AG20443 (cell line): ENCODE results near the gene FAM76A.
"Not testable (repeated sequence)": the region's sequence is repeated elsewhere in the genome, so short reads cannot be mapped to it uniquely, and the experiment has no call there.

Source experiments
- DNase-seq: peaks from one replicate; pipeline ENCODE4 v3.0.0; 2012; ENCODE audit warnings: low spot score, mixed read lengths

The FAM76A gene

GRCh38 chr1:27725374-27726172 lies at the start of gene FAM76A:
Gene FAM76A, plus strand, starts transcription at chr1:27725961. Its CDS starts 120 bp downstream, at chr1:27726081.
- peak; percentile 99 for DNase-seq

GRCh38 chr1:27676410-27676809 lies 49.4 kb upstream of the FAM76A start:
- DNase-seq: no peak

DNA sequence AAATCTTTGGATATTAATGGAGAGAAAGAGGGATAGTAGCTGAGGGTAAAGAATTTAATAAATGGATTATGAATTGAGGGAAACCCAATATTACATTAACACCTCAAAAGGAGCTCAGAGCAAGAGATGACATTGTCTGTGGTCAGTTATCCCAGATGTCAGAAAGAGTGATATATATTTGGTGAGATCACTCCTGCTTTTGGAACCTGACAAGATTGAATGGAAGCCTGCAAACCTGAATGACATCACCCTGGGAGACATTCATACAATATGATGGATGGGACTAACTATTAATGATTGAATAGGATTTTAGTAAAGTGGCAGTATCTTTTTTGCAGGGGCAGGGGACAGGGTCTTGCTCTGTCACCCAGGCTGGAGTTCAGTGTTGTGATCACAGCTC lies 47.0 kb upstream of the FAM76A start:
- DNase-seq: no peak

- DNase-seq: not testable (repeated sequence)
These were observed 45.5 kb upstream of the FAM76A start for GRCh38 chr1:27680225-27680791.

DNA sequence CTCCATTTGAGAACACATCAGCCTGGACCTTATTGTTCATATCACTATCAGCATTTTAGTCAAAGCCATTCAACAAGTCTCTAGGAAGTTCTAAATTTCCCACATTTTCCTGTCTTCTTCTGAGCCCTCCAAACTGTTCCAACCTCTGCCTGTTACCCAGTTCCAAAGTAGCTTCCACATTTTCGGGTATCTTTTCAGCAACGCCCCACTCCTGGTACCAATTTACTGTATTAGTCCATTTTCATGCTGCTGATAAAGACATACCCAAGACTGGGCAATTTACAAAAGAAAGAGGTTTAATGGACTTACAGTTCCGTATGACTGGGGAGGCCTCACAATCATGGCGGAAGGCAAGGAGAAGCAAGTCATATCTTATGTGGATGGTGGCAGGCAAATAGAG lies 44.2 kb upstream of the FAM76A start:
- not testable (repeated sequence) for DNase-seq

- no peak for DNase-seq
These were observed 43.3 kb upstream of the FAM76A start for GRCh38 chr1:27682351-27682944.

DNA sequence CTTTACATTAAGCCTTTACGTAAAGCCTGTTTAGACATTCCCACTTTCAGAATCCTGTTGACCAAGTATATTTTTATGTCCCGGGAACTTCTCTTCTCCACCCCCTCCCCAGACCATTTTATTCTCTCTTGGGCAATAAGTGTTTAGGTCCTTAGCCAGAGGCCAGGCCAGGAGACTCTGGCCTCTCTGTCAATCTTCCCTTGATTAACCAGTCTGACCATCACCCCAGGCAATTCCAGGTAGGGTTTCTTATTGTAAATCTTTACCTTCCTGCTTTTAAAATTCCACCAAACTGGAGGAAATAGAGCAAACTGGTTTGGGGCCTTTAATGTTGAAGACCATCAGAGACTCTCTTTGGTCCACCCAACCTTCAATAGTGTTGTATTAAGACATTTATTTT lies 41.6 kb upstream of the FAM76A start:
- DNase-seq: no peak

- DNase-seq: no peak
These were observed 39.4 kb upstream of the FAM76A start for GRCh38 chr1:27686223-27686990.

DNA sequence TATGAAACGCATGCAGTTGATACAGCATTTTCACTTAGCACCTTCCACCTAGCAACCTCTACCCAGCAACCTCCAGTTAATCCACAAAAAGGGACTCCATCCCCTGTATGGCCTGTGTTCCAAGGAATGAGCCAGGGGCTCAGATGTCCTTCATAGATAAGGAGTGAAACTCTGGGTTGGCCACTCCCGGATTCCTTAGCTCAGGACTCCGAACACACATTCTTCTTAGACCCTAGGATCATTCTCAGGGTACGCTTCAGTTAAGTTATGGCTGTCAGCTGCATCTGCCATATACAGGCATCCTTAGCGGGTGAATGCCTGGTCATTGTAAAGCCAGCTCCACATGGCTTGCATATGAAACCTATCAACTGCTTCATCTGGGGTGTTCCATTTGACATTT lies 37.9 kb upstream of the FAM76A start:
- no peak for DNase-seq

GRCh38 chr1:27689423-27690173 lies 36.2 kb upstream of the FAM76A start:
- DNase-seq: peak; percentile 81

DNA sequence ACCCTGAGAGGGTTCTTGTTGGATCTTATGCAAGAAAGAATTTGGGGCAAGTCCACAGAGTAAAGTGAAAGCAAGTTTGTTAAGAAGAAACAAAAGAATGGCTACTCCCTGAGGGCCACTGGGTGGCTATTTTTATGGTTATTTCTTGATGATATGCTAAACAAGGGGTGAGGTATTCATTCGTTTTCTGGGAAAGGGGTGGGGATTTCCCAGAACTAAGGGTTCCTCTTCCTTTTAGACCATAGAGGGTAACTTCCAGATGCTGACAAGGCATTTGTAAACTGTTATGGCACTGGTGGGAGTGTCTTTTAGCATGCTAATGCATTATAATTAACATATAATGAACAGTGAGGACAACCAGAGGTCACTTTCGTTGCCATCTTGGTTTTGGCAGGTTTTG lies 35.6 kb upstream of the FAM76A start:
- no peak for DNase-seq

GRCh38 chr1:27696835-27697234 lies 28.9 kb upstream of the FAM76A start:
- DNase-seq: not testable (repeated sequence)

DNA sequence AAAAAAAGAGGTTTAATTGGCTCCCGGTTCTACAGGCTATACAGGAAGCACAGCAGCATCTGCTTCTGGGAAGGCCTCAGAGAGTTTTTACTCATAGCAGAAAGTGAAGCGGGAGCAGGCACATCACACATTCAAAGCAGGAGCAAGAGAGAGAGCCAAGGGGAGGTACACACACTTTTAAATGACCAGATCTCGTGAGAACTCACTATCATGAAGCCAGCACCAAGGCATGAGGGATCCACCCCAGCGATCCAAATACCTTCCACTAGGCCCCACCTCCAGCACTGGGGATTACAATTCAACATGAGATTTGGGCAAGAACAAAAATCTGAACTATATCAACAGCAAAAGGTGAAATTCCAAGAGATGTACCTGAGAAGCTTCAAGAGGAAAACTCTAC lies 20.8 kb upstream of the FAM76A start:
- no peak for DNase-seq

DNA sequence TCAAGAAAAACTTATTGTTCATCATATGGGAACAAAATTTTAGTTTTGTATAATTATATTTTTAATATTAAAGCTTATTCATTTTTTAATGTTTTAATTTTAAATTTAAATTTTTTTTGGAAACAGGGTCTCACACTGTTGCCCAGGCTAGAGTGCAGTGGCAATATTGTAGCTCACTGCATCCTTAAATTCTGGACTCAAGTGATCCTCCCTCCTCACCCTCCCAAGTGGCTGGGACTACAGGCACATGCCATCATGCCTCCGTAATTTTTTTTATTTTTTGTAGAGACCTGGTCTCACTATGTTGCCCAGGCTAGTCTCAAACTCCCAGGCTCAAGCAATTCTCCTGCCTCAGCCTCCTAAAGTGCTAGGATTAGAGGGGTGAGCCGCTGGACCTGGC lies 20.2 kb upstream of the FAM76A start:
- DNase-seq: no peak

GRCh38 chr1:27710574-27710973 lies 15.2 kb upstream of the FAM76A start:
- no peak for DNase-seq

GRCh38 chr1:27713139-27713725 lies 12.5 kb upstream of the FAM76A start:
- DNase-seq: no peak

- DNase-seq: no peak
These were observed 11.8 kb upstream of the FAM76A start for GRCh38 chr1:27713869-27714513.

DNA sequence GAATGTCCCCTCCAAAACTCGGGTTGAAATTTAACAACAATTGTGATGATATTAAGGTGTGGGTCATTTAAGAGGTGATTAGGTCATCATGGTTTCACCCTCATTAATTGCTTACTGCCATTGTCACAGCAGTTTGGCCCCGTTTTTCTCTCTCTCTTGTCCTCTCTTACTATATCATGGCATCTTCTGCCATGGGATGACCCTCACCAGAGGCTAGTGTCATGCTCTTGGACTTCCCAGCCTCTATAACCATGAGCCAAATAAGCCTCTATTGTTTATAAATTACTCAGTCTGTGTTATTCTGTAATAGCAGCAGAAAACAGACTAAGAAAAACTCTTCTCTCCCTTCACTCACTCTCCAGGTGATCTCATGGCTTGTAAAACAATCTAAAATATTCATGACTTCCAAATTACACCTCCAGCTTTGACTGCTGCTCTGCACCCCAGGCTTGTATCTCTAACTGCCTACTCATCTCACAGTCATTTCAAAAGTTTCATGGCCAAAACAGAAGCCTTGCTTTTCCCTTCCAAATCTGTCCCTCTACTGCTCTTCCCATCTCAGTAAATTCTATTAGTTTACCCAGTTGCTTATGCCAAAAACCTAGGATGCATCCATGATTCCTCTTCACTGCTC lies 9.4 kb upstream of the FAM76A start:
- DNase-seq: no peak

- DNase-seq: no peak
These were observed 6.2 kb upstream of the FAM76A start for GRCh38 chr1:27719286-27720251.
